ENCODE data around the gene COMMD3. TPM values are rescaled to one million over a fixed set of nuclear protein-coding genes. Genes with fewer than 3 reads are reported as not detected.

COMMD3 gene
- total RNA-seq, 1 experiment from 2014 or later, result 2.4 TPM

DNA sequence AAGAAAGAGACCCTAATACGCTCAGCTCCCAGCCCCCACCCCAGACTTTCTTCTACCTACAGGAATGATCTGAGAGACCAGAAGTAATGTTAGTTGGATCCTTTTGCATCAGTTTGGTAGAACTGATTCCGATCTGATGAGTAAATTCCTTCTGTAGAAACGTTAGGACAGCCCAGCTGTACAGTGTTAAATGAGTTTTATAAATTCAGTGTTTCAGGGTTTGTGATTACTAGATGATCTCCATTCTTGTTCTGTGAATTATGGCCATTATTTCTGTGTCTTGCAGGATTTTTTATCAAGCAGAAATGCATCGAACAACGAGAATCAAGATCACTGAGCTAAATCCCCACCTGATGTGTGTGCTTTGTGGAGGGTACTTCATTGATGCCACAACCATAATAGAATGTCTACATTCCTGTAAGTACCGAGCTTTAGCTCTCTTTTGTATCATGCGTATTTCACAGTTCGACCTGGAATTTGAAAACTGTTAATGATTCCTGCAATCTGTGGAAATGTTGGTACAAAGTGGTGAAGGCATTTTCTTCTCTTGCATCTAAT lies 10.0 kb downstream of the COMMD3 start:
- H3K14ac ChIP-seq (ENCODE audit: insufficient read depth, low read length), result no peak overlapping the region
- no peaks in the 10 kb centered on the region for H3K79me1 ChIP-seq (ENCODE audit: insufficient read depth, low read depth, low read length, poor library complexity, severe bottlenecking)
- no peaks in the 10 kb centered on the region for H4K20me1 ChIP-seq (ENCODE audit: control insufficient read depth, insufficient read depth, insufficient read length)
- H2BK15ac ChIP-seq (ENCODE audit: low read depth, low read length), result no peak overlapping the region
- Mint-ChIP-seq H3K27me3 (ENCODE audit: low read depth) (peaks cover 85% of the 10 kb centered on the region), H3K27ac (no peak overlapping the region), H3K9me3 (peaks cover 3 to 4% of the 10 kb centered on the region in 2 experiments; a peak in 2 of 5 replicates), H3K4me1 (peaks cover 31 to 37% of the 10 kb centered on the region in 2 experiments), H3K4me3 (peak overlapping the region; percentile 67 to 84), H3K36me3 (ENCODE audit: insufficient read depth in 1 of 3, low read depth in 3 of 3) (peaks cover 0 to 5% (median 1%) of the 10 kb centered on the region in 3 experiments; a peak in 3 of 7 replicates)
- H3K27me3 ChIP-seq (ENCODE audit: insufficient read depth, low read length), result peaks cover 41% of the 10 kb centered on the region
- H3K9ac ChIP-seq (ENCODE audit: extremely low read depth, insufficient read length, low read length), result no peak overlapping the region
- H3K4me1 ChIP-seq (ENCODE audit: insufficient read depth, low read length), result peaks cover 5% of the 10 kb centered on the region; the same call in 1 of the 2 replicates
- no peak overlapping the region for H2AFZ ChIP-seq (ENCODE audit: low read length)
- no peak overlapping the region for H4K91ac ChIP-seq (ENCODE audit: insufficient read length, low read depth, low read length)
- no CpG with 5 or more reads among the region's 8 CpGs for WGBS (ENCODE audit: extremely low coverage, insufficient read length, low lambda C conversion rate)
- no peak for DNase-seq
- peak overlapping the region; percentile 63 for H3K4me2 ChIP-seq (ENCODE audit: insufficient read depth, insufficient read length, low read length)
- no peak overlapping the region for H3T11ph ChIP-seq (ENCODE audit: low read length)
- no peak overlapping the region for H3K56ac ChIP-seq (ENCODE audit: insufficient read length, low read depth, low read length)
- TF ChIP-seq, protein P1, sequence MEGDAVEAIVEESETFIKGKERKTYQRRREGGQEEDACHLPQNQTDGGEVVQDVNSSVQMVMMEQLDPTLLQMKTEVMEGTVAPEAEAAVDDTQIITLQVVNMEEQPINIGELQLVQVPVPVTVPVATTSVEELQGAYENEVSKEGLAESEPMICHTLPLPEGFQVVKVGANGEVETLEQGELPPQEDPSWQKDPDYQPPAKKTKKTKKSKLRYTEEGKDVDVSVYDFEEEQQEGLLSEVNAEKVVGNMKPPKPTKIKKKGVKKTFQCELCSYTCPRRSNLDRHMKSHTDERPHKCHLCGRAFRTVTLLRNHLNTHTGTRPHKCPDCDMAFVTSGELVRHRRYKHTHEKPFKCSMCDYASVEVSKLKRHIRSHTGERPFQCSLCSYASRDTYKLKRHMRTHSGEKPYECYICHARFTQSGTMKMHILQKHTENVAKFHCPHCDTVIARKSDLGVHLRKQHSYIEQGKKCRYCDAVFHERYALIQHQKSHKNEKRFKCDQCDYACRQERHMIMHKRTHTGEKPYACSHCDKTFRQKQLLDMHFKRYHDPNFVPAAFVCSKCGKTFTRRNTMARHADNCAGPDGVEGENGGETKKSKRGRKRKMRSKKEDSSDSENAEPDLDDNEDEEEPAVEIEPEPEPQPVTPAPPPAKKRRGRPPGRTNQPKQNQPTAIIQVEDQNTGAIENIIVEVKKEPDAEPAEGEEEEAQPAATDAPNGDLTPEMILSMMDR (conservative IDR thresholded peaks at IDR 0.05), result no peak
- no peak overlapping the region for H3K4ac ChIP-seq (ENCODE audit: low read depth, low read length)
- H3K9me3 ChIP-seq (ENCODE audit: control insufficient read depth, low read depth, low read length), result no peaks in the 10 kb centered on the region
- peaks cover 5% of the 10 kb centered on the region for H3K23me2 ChIP-seq (ENCODE audit: insufficient read length, low read depth, low read length, poor library complexity, severe bottlenecking)
- no peak overlapping the region for H2BK120ac ChIP-seq (ENCODE audit: low read depth, low read length, poor library complexity, severe bottlenecking)
- no peak overlapping the region for H2BK20ac ChIP-seq (ENCODE audit: low read depth, low read length, poor library complexity, severe bottlenecking)
- H2BK5ac ChIP-seq (ENCODE audit: insufficient read length, low read length), result no peak overlapping the region
- H3K23ac ChIP-seq (ENCODE audit: insufficient read length, low read depth, low read length), result no peak overlapping the region
- H3K79me2 ChIP-seq (ENCODE audit: insufficient read depth, low read length), result no peaks in the 10 kb centered on the region
- H4K8ac ChIP-seq (replicated peaks; ENCODE audit: insufficient read length, low read depth, low read length), result no peak overlapping the region
- no peak overlapping the region for H4K5ac ChIP-seq (ENCODE audit: insufficient read length, low read depth, low read length)
- H2BK12ac ChIP-seq (ENCODE audit: insufficient read length, low read depth, low read length), result no peak overlapping the region
- H2AK5ac ChIP-seq (ENCODE audit: insufficient read length, low read length), result no peak overlapping the region
- H3K27ac ChIP-seq (ENCODE audit: insufficient read length, low read depth, low read length), result no peak overlapping the region
- no peak overlapping the region for H3K18ac ChIP-seq (ENCODE audit: insufficient read length, low read depth, low read length)

Measured in H9 (cell line).